ENCODE measurements around the gene TAS2R1.
A peak's percentile ranks its signal among the peaks of the same experiment; 100 is the strongest.

DNA sequence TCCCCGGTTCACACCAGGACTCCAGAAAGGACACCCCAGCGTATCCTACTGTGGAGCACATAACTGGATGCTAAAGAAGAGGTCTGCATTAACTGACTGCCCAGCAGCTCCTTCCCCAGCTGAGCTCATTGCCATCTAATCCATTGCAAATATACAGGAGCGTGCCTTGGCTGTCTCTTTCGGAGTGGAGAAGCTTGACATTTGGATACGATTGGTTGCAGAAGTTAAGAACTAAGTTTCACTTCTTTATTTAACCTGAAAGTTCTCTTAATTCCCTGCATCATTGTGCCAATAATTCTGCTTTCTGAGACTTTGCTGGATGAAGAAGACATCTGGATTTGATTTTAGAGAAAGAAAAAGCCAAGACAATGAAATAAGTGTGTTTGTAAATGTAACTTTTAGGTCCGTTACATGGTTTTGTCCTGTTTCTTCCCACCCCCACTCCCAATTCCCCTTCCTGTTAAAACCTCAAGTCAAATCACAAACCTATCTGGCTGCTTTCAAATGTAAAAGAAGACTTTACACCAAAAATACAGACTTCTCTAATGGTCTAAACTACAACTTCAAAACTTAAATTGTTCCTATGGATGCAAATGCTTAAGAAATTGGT is 33.9 kb downstream of the TAS2R1 start:
- TF ChIP-seq, protein P1, sequence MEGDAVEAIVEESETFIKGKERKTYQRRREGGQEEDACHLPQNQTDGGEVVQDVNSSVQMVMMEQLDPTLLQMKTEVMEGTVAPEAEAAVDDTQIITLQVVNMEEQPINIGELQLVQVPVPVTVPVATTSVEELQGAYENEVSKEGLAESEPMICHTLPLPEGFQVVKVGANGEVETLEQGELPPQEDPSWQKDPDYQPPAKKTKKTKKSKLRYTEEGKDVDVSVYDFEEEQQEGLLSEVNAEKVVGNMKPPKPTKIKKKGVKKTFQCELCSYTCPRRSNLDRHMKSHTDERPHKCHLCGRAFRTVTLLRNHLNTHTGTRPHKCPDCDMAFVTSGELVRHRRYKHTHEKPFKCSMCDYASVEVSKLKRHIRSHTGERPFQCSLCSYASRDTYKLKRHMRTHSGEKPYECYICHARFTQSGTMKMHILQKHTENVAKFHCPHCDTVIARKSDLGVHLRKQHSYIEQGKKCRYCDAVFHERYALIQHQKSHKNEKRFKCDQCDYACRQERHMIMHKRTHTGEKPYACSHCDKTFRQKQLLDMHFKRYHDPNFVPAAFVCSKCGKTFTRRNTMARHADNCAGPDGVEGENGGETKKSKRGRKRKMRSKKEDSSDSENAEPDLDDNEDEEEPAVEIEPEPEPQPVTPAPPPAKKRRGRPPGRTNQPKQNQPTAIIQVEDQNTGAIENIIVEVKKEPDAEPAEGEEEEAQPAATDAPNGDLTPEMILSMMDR (conservative IDR thresholded peaks at IDR 0.05; ENCODE audit: low read depth, low read length): no peak
- TF ChIP-seq EZH2 (IDR thresholded peaks at IDR 0.05; ENCODE audit: low read length, unreplicated experiment): peak; percentile 36
